ENCODE results near the gene HGS.
"Not testable (repeated sequence)": the region's sequence is repeated elsewhere in the genome, so short reads cannot be mapped to it uniquely, and the experiment has no call there.

Gene HGS

DNA sequence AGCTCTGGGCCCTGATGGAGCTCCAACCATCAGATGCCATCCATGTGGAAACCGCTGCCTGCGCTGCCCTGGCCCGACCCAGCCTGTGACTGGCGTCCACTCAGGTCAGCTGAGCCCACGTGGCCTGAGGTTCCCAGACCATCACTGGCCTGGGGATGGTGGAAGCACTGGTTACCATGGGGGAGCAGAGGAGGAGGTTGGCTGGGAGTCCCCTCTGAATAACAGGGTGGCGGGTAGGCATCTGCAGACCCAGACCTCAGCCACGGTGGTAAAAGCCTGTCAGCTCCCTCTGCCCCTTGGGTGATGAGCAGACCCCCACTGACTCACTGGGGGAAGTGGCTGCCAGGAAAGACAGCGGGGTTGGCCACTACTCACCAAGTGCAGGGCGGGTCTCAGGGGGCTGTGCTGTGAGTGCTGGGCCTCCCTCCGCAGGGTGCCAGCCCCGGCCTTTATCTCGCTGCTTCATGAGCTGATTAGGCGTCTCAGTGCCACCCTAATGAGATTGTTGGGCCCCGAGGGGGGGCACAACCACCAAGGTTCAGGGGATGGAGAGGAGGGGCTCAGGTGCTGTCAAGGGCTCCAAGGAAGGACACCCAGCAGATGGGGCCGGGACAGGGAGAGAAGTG is 27.6 kb upstream of the HGS start, which contains the start of gene PDE6G:
Gene PDE6G, minus strand, starts transcription at position 425 of the 626 bp plus-strand sequence. CDS start 3,237 bp downstream, outside the sequence.
- DNase-seq (ENCODE audit: low read depth in 2 of 3, low spot score in 2 of 3), result no peak

- no peak for DNase-seq (ENCODE audit: low read depth in 2 of 3, low spot score in 2 of 3)
Observed at GRCh38 chr17:81656835-81657234, 27.0 kb upstream of the HGS start.

DNA sequence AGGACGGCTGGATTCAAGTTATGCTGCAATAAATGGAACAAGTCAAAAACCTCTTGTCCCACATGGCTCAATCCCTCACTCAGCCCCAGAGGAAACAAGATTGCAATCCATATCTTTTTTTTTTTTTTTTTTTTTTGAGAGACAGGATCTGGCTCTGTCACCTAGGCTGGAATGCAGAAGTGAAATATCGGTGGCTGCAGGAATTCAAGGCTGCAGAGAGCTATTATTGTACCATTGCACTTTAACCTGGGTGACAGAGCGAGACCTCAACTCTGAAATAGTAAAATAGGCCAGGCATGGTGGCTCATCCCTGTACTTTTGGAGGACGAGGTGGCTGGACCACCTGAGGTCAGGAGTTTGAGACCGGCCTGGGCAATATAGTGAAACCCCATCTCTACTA is 24.8 kb upstream of the HGS start:
- DNase-seq (ENCODE audit: low read depth in 2 of 3, low spot score in 2 of 3), result no peak

GRCh38 chr17:81660441-81660840 is 23.4 kb upstream of the HGS start:
- DNase-seq (ENCODE audit: low read depth in 2 of 3, low spot score in 2 of 3), result no peak

DNA sequence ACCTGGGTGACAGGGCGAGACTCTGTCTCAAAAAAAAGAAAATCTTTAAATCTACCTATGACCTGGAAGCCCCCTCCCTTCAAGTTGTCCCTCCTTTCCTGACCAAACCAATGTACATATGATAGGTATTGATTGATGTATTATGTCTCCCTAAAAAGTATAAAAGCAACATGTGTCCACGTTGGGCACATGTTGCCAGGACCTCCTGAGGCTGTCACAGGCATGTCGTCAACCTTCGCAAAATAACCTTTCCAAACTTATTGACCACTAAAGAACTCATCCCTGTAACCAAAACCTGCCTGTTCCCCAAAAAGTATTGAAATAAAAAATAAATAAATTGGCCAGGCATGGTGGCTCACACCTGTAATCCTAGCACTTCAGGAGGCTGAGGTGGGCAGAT is 21.8 kb upstream of the HGS start:
- no peak for DNase-seq (ENCODE audit: low read depth in 2 of 3, low spot score in 2 of 3)

DNA sequence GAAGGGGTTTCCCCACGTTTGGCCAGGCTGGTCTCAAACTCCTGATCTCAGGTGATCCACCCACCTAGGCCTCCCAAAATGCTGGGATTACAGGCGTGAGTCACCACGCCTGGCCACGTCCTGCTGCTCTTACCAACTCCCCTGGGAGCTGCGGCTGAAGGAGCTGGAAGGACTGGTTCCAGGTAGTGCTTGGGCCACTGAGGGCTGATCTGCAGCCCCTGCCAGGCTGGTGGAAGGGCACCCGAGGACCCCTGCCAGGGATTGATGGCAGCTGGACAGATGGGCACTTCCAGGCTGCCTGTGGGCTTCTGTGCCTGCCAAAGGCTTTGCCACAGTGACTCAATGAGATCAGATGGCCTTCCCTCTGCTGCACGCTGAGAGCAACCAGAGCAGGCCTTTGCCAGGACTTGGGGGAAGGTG is 19.8 kb upstream of the HGS start:
- DNase-seq (ENCODE audit: low read depth in 2 of 3, low spot score in 2 of 3), result no peak

GRCh38 chr17:81665205-81666091 is 18.4 kb upstream of the HGS start:
- peak in 1 of 3 experiments; percentile 47 for DNase-seq (ENCODE audit: low read depth in 2 of 3, low spot score in 2 of 3)

- no peak for DNase-seq (ENCODE audit: low read depth in 2 of 3, low spot score in 2 of 3)
Observed at GRCh38 chr17:81666092-81666341, 17.8 kb upstream of the HGS start.

- peak; percentile 82 to 88 (median 86) for DNase-seq (ENCODE audit: low read depth in 2 of 3, low spot score in 2 of 3)
Observed at GRCh38 chr17:81666342-81667191, 17.2 kb upstream of the HGS start, which contains the start of the genes CCDC137 and OXLD1. Gene CCDC137 (plus strand): TSS chr17:81666737. CDS start chr17:81666767, 30 bp downstream. Gene OXLD1 (minus strand): TSS chr17:81666605. CDS start chr17:81666577, 28 bp downstream.

- DNase-seq (ENCODE audit: low read depth in 2 of 3, low spot score in 2 of 3), result no peak
Observed at GRCh38 chr17:81667754-81668153, 16.1 kb upstream of the HGS start.

DNA sequence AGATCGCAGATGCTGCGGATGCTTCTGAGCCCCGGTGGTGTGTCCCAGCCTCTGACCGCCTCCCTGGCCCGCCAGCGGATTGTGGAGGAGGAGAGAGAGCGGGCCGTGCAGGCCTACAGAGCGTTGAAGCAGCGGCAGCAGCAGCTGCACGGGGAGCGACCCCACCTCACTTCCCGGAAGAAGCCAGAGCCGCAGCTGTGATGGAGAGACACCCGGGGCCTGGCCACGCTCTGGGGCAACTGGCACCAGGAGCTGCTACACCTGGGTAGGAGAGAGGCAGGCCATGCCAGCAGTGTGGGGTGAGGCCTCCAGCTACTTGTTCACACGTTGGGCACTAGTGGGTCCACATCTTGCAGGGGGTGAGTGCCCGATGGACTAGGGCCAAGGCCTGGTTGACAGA is 11.3 kb upstream of the HGS start:
- no peak for DNase-seq (ENCODE audit: low read depth in 2 of 3, low spot score in 2 of 3)

DNA sequence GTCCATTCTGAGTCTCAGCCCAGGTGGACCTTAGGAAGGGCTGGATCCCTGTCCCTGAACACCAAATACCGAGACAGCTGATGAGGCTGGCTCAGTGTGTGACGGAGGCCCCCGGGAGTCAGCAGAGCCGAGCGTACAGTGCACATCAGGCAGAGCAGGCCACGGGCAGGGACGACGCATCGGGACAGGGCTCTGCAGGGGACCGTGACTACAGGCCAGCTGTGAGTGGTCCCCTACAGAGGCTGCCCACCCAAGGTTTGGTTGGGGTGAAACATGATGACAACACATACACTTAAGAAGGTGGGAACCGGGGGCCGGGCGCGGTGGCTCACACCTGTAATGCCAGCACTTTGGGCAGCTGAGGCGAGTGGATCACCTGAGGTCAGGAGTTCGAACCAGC is 10.9 kb upstream of the HGS start:
- DNase-seq (ENCODE audit: low read depth in 2 of 3, low spot score in 2 of 3), result no peak

GRCh38 chr17:81673561-81674258 is 10.1 kb upstream of the HGS start:
- no peak for DNase-seq (ENCODE audit: low read depth in 2 of 3, low spot score in 2 of 3)

DNA sequence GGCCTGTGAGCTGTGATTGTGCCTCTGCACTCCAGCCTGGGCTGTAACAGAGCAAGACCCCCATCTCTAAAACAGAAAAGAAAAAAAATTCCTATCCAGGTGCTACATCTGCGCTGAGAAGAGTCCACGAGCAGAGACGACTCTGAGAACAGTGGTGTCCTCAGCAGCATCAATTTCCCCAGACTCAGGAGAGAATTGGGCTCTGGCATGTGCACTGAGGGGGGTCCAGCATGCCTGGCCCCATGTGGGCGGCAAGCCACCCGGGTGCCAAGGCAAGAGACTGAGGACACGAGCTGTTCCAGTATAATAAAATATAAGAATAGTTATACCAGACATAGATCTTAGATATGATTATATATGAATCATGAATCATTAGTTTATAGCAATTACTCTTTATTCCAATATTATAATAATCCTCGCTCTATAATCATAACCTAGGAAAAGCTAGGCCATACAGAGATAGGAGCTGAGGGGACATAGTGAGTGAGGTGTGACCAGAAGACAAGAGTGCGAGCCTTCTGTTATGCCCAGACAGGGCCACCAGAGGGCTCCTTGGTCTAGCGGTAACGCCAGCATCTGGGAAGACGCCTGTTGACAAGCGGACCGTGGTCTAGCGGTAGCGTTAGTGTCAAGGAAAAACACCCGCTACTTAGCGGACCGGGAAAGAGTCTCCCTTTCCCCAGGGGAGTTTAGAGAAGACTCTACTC is 8.1 kb upstream of the HGS start:
- DNase-seq (ENCODE audit: low read depth in 2 of 3, low spot score in 2 of 3), result not testable (repeated sequence)

- no peak for DNase-seq (ENCODE audit: low read depth in 2 of 3, low spot score in 2 of 3)
Observed at GRCh38 chr17:81676906-81677305, 6.9 kb upstream of the HGS start.

- no peak for DNase-seq (ENCODE audit: low read depth in 2 of 3, low spot score in 2 of 3)
Observed at GRCh38 chr17:81680150-81680549, 3.7 kb upstream of the HGS start.

DNA sequence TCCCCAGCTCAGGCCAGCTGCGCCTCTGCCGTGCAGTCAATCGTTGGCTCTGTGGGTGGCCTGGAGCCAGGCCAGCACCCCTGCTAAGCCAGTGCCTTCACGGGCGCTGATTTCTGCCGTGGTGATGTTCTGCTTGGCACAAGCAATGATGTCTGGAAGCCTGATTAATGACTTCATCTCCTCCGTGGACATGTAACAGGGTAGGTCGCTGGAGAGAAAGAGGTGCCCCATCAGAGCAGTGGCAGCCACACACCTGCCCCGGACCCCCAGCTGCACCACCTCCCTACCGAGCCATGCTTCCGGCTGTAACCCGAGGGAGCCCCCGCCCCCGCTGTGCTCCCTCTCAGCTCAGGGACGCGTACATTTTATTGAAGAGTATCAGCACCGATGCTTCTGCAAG is 2.1 kb upstream of the HGS start:
- no peak for DNase-seq (ENCODE audit: low read depth in 2 of 3, low spot score in 2 of 3)

DNA sequence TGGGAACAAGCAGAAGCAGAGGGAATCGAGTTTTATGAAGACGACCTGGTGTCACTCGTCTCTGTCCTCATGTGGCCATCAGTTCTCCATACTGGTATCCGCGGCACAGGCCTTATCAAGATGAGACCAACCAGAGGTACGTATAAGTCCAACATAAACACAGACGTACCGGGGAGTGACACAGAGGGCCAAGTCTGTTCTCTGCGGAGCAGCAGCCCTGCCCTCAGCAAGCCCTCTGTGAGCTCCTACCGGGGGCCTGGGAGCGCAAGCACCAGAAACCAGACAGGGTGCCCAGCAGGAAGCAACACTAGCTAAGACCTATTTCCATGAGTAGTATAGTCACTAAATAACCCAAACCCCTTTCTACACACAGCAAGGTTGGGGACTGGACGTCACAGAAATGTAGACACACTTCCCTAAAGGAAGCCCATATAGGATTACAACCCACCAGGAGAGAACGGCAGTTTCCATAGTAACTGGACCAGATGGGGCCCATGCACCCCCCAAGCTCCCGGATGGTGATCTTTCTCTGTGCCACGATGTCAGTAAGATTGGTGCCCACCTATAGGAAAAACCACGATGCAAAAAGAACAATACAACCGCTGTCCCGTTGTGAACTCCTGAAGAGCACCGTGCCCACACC is 1.1 kb upstream of the HGS start:
- no peak for DNase-seq (ENCODE audit: low read depth in 2 of 3, low spot score in 2 of 3)

DNA sequence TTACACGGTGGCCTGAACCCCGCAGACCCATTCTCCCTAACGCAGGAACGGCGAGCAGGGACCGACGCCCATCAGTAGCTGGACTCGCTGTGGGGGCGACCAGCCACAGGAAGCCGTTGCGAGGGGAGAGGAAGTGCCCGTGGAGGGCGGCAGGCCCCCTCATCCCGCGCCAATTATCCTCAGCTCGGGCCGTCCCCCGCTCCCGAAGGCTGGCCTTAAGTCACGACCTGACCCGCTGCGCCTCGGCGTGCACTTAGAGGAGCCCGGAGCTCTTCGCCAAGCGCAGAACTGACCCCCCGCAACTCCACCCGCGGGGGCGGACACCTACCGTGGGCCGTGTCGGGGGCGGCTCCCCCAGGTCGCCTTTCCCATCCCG is 615 bp upstream of the HGS start:
- no peak for DNase-seq (ENCODE audit: low read depth in 2 of 3, low spot score in 2 of 3)

- DNase-seq (ENCODE audit: low read depth in 2 of 3, low spot score in 2 of 3), result no peak
Observed at GRCh38 chr17:81684442-81684911, 666 bp downstream of the HGS start.

Measured in activated CD8-positive, alpha-beta memory T cell treated with anti-CD3 and anti-CD28 coated beads for 48 hours (primary cell).